Raji (cell line): ENCODE data around the gene PLEKHG7.

Source experiments
- POLR2A ChIP-seq: IDR thresholded peaks from 2 replicates; pipeline ENCODE4 v1.6.1; 2011; ENCODE audit warnings: low read depth, low read length, control low read depth; ENCODE audit not compliant: insufficient read depth

PLEKHG7 gene

GRCh38 chr12:92732716-92733115 lies 29.9 kb downstream of the PLEKHG7 start:
- TF ChIP-seq POLR2A: no peak

- no peak for TF ChIP-seq POLR2A
Observed at GRCh38 chr12:92733181-92733580, 30.4 kb downstream of the PLEKHG7 start.

GRCh38 chr12:92733661-92734060 lies 30.9 kb downstream of the PLEKHG7 start:
- TF ChIP-seq POLR2A: no peak

GRCh38 chr12:92735131-92735721 lies 32.4 kb downstream of the PLEKHG7 start:
- TF ChIP-seq POLR2A: no peak

- no peak for TF ChIP-seq POLR2A
Observed at GRCh38 chr12:92736605-92737004, 33.8 kb downstream of the PLEKHG7 start.

- TF ChIP-seq POLR2A: no peak
Observed at GRCh38 chr12:92737855-92738850, 35.4 kb downstream of the PLEKHG7 start.

- TF ChIP-seq POLR2A: no peak
Observed at GRCh38 chr12:92739113-92739512, 36.3 kb downstream of the PLEKHG7 start.

- TF ChIP-seq POLR2A: no peak
Observed at GRCh38 chr12:92740411-92740810, 37.6 kb downstream of the PLEKHG7 start.

- TF ChIP-seq POLR2A: no peak
Observed at GRCh38 chr12:92743026-92743425, 40.2 kb downstream of the PLEKHG7 start.

GRCh38 chr12:92745856-92746550 lies 43.2 kb downstream of the PLEKHG7 start:
- no peak for TF ChIP-seq POLR2A

GRCh38 chr12:92747151-92747550 lies 44.4 kb downstream of the PLEKHG7 start:
- TF ChIP-seq POLR2A: no peak

GRCh38 chr12:92753976-92754885 lies 51.4 kb downstream of the PLEKHG7 start:
- TF ChIP-seq POLR2A: no peak

GRCh38 chr12:92756898-92757596 lies 54.3 kb downstream of the PLEKHG7 start:
- TF ChIP-seq POLR2A: no peak

GRCh38 chr12:92757597-92758121 lies 54.9 kb downstream of the PLEKHG7 start:
- TF ChIP-seq POLR2A: no peak

- TF ChIP-seq POLR2A: no peak
Observed at GRCh38 chr12:92759634-92760268, 57.0 kb downstream of the PLEKHG7 start.
